ENCODE measurements around the gene DMRTA2.

The DMRTA2 gene

DNA sequence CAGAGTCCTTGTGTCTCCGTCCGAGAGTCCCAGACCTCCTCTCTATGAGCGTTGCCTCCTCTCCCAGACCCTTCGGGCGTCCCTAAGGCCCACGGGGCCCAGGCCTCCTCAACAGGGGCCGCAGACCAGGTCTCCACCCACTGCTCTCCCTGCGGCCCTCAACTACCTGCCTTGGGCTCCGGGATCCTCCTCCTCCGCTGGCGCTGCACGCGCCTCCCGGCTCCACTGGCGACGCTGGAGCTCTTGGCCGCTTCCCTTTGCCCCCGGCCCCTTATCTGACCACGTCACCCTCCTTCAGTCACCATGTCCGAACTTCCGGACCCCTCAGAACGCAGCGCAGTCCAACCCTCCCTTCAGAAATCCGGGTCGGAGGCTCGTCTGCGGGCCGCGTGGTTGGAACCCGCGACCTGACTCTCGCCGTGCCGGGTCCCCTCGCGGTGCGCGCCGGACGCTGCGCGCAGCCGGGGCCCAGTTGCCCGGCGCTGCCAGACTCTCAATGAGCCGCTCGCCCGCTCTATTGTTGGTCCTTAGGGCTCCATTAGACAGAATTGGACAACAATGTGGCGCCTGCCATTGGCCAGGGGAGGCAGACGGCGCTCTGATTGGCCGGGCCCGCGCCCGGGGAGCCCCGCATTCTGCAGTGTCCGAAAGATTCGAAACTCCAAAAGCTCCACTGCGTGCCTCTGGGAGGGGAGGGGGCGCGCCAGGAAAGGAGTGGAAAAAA lies at the start of gene DMRTA2:
Gene DMRTA2 (minus strand): TSS at position 498 of the 724 bp plus-strand sequence. CDS start 1,907 bp downstream, outside the sequence.
- DNase-seq = peak; percentile 94

DNA sequence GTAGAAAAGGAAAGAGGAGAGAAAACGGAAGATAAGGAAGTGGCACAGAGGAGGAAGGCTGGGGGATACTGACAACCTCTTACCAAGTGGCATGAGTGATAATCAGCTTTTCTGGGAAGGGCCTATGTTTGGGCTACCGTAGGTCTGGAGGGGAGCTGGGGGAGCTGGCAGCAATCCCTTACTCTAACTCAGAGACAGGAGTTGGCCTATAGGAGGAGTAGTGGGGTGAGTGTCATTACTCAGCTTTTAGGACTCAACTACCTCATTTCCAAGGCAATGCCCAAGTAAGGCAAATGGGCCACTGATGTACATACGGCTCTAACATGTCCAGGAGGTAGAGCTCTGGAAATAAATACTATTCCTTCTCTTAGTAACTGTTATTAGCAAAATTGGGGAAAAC lies 48.7 kb upstream of the DMRTA2 start:
- no peak for DNase-seq

DNA sequence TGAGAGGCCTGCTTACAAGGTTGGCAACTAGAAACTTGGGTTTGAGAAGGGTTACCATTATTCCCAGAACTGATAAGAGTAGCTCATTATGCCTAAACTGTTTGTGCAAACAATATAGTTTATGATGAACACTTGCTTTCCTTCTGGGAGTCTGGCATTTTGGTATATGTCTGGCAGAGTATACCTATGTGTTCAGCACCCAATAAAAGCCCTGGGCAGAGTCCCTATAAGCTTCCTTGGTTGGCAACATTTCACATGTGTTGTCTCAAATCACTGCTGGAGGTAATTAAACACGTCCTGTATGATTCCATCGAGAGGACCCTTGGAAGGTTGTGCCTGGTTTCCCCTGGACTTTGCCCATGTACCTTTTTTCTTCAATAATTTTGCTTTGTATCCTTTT lies 39.7 kb upstream of the DMRTA2 start:
- DNase-seq = no peak

DNA sequence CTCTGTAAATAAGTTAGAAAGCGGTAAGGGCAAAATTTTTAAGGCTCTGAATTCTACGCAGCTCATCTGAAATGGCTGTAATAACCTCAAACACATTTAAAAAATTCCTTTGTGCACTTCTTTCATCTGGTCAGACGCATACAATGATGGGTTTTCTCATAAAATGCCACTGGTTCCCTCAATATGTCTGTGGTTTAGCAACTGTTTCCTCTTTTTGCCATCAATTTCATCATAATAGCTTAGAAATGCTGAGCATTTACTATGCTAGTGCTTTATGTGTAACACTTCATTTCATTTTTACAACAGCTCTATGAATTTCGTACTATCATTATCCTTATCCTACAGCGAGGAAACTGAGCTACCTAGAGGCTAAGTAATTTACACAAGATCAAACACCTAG lies 35.3 kb upstream of the DMRTA2 start:
- DNase-seq = no peak

DNA sequence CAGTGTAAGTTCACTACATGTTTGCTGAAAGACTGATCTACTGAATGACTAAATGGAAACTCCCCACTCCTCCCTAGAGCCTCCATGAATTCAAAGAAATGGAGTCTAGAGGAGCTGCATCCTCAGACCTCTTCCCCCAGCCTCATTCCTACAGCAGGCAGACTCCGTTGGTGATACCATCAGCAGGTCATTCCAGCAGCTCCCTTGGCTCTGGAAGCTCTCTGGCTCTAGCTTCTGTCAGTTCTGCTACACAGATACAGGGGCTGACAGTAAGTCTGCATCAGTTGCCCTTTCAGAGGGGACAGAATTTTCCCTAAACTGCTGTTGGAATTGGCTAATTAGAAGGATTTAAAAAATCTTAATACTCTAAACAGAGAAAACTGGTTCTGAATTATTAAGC lies 31.7 kb upstream of the DMRTA2 start:
- no peak for DNase-seq

DNA sequence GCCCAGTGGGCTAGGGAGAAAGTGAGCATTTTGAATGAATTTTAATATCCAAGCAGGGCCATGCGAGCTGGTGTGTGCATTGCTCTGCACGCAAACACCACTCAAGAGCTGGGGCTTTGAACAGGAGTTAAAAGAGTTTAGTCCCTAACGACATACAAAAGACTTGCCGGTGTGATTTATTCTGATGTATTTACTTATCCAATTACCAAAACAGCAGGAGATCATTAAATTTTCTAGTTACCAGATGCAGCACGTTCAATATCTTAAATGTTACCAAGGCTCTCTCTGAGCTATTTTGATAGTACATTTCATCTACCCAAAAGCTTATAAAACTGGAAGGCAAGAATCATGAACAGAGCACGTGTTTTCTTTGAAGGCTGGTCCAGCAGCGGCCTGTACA lies 30.0 kb upstream of the DMRTA2 start:
- peak; percentile 86 for DNase-seq

DNA sequence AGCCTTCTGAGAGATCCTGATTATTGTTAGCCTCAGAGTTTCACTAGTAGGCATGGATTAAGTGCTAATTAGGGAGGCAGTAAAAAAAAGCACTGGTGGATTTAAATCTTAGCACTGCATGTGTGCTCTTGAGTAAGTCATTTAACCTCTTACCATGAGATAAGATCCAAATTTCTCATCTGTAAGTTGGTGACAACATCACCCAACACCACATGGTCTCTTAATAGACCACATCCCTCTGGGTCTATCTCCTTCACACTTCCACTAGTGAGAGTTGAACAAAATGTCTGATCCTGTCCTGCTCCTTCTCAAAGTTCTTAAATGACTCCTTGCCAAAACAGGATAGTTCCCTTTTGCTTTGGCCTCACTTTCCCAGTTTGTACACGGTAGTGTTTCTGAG lies 29.5 kb upstream of the DMRTA2 start:
- no peak for DNase-seq

DNA sequence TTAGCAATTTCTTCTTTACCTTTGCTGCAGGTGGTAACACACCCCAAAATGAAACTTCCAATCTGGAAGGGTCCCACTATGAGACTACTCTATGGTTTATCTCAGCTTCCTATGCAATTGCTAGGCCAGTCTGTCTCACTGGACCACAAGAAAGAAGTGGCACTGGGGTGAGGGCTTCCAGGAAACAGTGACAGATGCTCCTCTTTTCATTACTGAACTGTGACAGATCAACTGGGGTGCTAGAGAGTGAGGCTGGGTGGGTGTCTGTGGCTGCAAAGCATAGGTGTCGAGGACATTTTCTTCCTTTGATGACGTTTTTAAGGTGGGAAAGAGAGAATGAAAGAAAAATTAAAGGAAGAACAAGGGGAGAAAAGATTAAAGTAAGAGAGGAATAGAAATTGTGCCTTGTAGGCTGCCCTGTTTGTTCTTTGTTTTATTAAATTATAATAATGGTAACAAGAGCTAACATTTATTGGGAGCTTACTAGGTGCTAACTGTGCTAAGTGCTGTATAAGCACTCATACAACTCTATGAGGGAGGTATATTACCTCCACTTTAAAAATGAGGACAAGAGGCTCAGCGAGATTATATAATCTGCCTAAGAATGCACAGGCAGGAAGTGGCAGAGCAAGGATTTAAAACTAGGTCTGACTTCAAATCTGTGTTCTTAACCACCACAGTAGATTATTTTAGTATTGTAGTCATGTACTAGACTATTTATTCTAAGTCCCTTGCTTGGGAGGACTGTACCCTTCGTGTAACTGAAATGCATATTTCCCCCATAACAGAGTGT lies 27.8 kb upstream of the DMRTA2 start:
- no peak for DNase-seq

DNA sequence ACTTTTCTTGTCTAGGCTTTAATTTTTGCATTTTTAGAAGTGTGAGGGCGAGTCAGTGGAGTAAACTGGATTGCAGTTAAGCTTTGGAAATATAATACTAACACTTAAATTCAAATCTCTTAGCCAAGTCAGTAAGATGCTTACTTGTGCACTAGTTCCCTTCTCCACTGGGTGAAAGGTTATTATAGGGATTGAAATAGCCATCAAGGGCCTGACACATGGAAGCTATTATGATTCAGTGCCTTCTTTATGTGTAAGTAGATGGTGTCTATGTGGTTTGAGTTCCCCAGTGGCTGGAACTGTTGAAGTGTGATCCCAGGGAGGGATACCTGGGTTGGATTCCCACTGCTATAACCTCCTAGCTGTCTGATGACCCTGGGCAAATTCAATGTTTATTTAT lies 24.7 kb upstream of the DMRTA2 start:
- no peak for DNase-seq

DNA sequence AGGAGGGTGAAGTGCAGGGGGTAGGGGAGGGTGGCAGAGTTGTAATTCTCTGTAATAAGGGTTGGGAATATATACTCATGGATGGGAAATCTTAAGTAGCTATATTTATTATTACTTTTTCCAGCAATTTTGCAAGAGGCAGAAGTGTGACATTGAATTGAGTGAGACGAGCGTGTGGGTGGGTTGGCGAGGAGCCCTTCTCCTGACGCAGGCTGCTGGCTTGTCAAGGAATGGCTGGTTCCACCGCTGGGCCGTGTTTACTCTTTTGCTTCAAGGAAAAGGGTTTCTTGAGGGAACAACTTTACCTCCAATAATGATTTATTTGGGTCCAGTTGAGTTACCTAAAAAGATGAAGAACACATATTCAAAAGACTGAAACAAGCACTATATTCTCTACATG lies 17.9 kb upstream of the DMRTA2 start:
- DNase-seq = no peak

DNA sequence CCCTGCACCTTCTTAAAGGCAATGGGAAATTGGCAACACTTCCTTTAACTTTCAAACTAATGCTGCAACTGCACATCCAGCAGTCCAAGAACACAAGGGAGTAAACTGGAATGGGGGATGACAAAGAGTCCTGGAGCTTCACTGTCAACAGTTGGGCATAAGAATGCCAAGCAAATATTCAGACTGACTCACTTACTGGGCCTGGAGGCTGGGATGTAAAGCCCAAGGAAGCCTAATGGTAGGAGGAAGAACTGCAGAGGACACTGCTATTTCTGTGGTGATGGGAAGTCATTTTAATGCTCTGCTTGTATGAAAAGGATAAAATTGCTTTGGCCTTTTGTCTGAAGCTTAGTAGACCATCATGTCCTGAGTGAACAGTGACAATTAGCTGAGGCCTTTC lies 15.7 kb upstream of the DMRTA2 start:
- no peak for DNase-seq

DNA sequence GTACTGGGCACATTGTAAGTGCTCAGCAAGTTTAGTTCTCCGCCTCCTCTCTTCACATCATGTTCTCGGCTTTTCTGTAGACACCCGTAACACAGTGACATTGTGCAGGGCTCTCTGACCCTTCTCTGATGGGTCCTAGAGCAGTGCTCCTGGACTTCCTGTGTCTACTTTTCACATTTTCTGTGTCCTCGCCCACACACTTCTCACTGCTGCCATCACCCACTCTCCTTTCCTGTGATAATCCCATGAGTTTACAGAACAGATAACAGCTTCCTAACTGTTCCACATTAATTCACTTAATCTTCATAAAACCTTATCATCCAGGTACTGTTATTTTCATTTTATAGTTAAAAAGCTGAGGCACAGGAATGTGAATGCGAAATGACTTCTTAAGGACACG lies 13.2 kb upstream of the DMRTA2 start:
- no peak for DNase-seq

DNA sequence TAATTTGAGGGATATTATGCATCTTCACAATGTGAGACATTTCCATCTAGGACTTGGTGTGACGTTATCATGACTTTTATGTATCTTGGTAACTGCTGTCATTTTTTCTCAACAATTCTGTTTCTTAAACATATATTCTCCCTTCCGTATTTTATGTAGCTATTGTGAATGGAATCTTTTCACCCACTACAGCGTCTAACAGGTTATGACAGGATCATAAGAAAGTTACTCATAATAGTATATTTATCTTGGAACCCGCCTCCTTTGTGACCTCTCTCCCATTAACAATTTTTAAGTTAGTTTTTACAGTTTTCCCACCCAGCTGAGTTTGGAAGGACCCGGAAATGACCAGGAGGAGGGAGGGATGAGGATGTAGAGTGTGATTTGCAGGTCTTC lies 6.8 kb upstream of the DMRTA2 start:
- DNase-seq = no peak

DNA sequence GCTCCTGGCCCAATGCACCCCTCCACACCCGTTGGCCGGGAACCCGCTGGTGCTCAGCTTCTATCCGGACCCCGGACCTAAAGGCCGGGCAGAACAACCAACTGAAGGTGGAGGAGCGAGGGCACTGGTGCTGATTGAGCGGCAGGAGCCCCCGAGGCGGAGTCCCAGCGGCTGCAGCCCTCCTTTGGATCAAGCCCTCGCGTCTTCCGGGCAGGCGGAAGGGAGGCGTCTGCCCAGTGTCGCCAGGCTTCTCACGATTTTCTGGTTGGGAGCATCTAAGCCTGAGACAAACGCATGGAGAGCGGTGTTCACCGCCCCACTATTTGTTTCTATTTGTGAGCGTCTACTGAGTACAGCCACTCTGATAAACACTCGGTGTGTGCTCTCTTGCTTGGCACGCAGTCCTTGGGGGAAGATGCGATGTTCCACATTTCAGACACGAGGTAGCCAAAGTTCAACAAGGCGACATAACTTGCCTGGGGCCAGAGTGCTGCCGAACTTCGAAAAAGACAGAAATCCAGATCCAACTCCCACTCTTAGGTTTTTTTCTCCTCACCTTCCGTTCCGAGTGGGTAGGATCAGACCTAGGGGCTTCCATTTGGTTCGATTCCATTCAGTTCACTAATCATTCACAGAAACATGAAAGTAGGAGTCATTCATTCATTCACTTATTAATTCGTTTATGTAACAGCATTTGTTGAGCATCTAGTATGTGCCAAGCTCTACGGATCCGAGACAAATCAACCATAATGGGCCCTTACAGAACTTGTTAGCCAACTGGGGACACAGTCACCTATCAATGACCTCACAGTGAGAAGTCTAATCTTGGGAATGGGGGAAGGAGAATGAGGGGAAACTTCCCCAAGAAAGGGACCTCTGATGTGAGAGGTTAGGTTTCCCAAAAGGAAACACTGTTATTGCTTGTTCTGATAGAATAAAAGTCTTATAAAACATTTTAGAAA lies 4.9 kb upstream of the DMRTA2 start:
- no peak for DNase-seq

DNA sequence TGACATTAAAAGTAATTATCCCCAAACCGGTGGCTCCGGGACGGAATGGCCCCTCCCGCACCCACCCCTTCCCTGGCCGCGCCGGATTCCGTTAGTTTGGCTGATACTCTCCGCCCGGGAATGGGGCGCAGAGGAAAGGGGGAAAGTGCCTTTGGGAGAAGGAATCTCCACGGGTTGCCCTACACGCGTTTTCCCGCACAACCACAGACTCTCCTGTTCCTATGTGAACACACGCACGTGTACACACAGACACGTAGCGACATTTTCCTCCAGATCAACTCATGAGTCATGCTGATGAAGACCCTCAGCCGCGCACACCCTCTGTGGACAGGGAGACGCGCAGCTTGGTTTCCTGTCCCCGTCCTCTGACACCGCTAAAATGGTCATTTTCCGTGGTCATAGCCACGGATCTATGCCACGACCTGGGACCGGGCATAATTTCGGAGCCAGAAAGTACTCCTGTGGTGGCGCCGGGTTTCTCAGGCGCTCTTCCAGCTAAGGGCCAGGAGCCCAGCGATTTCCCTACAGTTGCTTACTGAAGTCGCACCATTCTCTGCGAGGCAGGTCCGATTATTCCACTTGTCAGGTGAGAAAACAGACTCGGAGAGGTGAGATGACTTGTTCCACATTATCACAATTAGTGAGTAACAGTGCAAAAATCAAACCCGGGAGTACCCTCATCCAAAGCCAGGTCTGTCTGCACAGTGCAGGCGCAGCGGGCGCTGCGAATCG lies 4.0 kb upstream of the DMRTA2 start:
- no peak for DNase-seq

DNA sequence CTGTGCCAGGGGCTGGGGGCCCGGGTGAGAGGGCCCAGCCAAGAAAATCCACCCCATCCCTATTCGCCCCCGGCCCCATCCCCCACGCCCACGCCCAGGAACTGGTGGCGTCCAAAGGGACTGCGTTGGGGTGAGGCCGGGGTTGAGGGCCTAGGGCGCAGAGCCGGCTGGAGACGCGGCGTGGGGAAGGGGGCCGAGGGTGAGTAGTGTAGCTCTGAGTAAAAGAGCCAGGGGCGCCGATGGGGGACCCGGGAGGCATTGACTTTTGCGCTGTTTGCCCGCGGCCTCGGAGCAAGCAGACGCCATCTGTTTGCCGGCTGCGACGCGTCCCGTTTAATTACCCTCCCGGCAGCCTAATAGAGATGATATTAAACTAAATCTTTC lies 3.5 kb upstream of the DMRTA2 start:
- peak; percentile 60 for DNase-seq

DNA sequence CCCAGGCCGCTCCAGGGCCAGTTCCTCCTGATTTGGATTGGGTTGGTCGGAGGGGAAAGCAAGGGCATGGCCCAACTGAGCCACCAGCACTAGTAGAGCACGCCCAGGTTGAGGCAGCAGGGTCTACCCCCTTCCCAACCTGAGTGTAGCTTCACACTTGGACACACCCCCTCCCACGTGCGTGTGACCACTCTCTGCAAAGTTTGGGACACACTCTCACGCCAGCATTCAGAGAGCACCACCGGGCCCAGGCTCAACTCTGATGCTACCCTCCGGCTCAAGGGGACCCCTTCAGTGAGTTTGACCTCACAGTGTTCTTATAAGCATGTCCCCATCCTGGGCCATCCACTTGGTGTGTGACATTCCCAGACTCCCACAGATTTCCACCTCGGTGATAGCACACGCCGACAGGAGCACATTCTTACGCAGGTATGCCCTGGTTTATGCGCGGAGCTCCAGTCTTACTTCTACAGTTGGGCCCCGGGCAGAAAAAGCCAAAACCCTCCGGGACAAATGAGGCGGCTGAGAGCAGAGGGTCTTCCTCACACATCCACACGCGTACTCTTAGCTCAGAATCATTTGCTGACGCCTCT lies 3.0 kb upstream of the DMRTA2 start:
- DNase-seq = no peak

DNA sequence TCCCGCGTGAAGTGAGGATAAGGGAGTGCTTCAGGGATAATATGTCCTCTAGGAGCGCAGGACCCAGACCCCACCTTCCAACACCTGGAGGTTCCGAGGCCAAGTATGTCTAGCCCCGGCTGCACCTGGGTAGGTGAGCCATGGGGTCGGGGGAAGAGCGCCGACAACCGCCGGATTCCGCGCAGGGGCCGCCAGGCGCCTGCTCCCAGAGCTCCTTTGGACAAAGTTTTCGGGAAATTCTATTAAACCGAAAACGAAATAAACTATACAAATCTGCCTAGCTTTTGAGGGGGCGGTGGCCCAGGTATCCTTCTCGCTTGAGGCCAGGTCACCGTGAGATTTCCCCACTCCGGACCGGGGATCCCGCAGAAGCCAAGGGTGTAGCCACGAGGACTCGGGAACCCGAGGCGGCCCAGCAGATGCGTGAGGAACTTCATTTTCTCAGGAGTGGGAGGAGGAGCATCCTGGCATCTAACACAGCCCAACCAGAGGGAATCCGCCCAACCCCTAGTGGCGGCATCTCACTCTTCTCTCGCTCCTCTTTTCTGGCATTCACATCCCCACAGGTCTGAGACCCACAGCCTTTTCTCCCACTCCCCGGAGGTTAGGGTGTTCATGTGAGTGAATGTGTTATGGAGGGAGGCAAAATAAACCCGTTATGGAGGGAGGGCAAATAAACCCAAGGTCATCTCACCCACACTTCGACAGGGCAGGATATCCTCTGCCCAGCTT lies 2.3 kb upstream of the DMRTA2 start:
- no peak for DNase-seq

DNA sequence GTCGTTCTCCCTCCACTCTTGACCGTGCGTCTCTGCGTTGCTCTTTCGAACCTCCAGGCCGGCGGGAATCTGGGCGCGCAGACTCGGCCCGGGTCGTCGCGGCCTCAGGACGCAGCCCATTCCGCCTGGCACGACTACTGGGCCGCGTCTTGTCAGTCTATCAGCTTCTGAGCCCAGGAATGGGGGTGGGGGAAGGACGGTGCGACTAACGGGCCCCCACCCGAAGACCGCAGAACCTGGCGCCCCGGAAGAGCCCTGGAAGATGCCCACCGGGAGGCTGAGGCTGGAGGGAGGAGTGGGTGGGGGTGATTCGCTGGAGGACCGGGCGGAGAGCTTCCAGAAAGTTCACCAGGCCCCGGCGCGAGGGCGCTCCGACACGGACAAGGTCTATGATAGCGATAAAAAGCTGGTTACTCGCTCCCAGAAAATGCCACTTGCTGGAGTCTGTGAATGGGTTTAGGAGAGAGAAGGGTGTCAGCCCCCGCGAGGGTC lies 1.7 kb upstream of the DMRTA2 start:
- DNase-seq = no peak

DNA sequence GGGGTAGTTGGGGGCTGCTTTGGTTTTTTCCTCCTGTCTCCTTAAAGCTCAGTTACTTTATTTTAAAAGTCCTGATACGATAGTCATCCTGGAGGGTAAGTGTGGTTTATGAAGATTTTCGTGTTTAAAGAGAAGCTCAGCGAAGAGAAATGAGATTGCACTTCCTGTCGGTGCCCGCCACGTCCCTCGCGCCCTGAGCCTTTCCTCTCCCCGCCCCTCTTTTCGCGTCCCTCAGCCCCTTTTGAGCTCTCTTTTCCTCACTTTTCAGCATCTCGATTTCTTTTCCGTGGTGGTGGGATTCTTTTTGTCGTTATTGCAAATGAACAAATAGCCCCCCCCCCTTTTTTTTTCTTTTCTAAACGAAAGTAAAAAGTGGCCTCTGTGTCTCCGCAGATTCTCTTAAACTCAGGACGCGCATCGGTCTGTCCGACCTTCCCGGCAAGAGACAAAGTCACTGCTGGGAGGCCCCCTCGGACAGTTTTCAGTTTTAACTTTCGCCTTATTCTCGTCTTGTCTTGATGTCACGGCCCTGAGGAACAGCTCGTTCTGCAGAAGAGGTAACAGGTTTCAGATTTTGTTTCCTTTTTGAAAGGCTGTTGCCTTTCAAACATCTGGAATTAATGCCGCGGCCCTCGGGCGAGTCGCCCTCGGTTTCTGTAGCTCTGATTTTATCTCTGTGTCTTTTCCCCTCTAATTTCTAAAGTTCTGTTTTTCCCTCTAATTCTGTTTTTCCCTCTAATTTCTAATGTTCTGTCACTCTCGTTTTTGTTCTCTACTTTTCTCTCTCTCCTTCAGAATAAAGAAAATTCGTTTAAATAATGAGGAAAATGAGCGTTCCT lies 1.0 kb upstream of the DMRTA2 start:
- peak; percentile 62 for DNase-seq

DNA sequence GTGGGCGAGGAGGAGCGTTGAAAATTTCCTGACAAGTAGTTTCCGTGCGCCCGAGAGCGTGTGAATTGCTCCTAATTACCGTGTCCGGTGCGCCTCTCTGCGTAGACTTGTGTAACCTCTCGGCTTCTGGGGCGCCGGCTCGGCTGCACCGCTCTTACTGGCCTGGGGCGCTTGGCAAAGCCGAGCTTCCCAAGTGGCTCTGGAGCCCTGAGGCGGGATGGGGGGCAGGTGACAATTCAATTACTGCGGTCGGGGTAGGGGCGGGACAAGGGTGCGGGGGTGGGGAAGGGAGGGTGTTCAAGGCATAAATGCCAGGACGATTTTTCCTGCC lies 392 bp upstream of the DMRTA2 start:
- no peak for DNase-seq
